BJ (cell line): ENCODE results near the gene RB1. TPM values are rescaled to one million over a fixed set of nuclear protein-coding genes. Genes with fewer than 3 reads are reported as not detected.

ENCODE experiments used
- CTCF ChIA-PET: fragments of 350-600 bp; formaldehyde crosslinking; extraction: SDS; loops from one replicate; lab custom pipeline; 2021; ENCODE audit warnings: antibody characterized with exemption, inconsistent platforms; lab: Yijun Ruan, JAX
- POLR2A ChIA-PET: fragments of 300-600 bp; sonication (Branson Sonifier 250); formaldehyde crosslinking; extraction: SDS; loops from one replicate; lab custom pipeline; 2021; ENCODE audit warnings: antibody characterized with exemption; lab: Charles Lee
- DNase-seq: peaks from one replicate; pipeline ENCODE4 v3.0.0-alpha.2; 2011; ENCODE audit warnings: low read depth
- H3K27me3 ChIP-seq: 2 replicates; pipeline ENCODE4 v1.6.0; 2011; ENCODE audit warnings: low read length; ENCODE audit not compliant: control insufficient read depth, insufficient read depth
- H3K36me3 ChIP-seq: 2 replicates; pipeline ENCODE4 v1.5.1; 2011; ENCODE audit warnings: low read length; ENCODE audit not compliant: control insufficient read depth, insufficient read depth
- H3K4me3 ChIP-seq: 2 replicates; pipeline ENCODE4 v1.5.1; 2011; ENCODE audit warnings: low read depth, mild to moderate bottlenecking, control low read depth, low read length
- CTCF ChIP-seq: IDR thresholded peaks from 2 replicates; pipeline ENCODE4 v1.5.1; 2011; ENCODE audit warnings: low read depth, mild to moderate bottlenecking, control low read depth, inconsistent platforms, low read length, moderate library complexity; ENCODE audit not compliant: insufficient read depth
- polyA plus RNA-seq: library from polyadenylated mRNA; depleted of rRNA; stranded (reverse); fragments of >200 nt; gene quantifications from 2 replicates; pipeline ENCODE4 v1.2.3, GENCODE V29; 2011

RB1 gene
- polyA plus RNA-seq, 1 experiment, result 11.2 TPM

- Histone ChIP-seq H3K27me3 (no peaks in the 10 kb centered on the region), H3K4me3 (no peak overlapping the region), H3K36me3 (no peaks in the 10 kb centered on the region)
- no peak for TF ChIP-seq CTCF
- ChIA-PET CTCF (no interaction called here), POLR2A (no interaction called here)
- DNase-seq, result no peak
These were observed 211.2 kb downstream of the RB1 start for GRCh38 chr13:48514793-48515192.

- no peak for TF ChIP-seq CTCF
- no peak for DNase-seq
- no peaks in the 10 kb centered on the region for H3K27me3 ChIP-seq
- no peak overlapping the region for H3K4me3 ChIP-seq
- ChIA-PET CTCF (interaction anchor here (0.8 kb wide), 1 partner anchor 170 kb away, joined by 3 read pairs; no protein-coding TSS in a partner anchor), POLR2A (no interaction called here)
- H3K36me3 ChIP-seq, result no peaks in the 10 kb centered on the region
These were observed 212.2 kb downstream of the RB1 start for GRCh38 chr13:48515732-48516131.

- H3K36me3 ChIP-seq, result no peaks in the 10 kb centered on the region
- no peak for DNase-seq
- H3K4me3 ChIP-seq, result no peak overlapping the region
- TF ChIP-seq CTCF, result no peak
- ChIA-PET POLR2A (no interaction called here), CTCF (no interaction called here)
- H3K27me3 ChIP-seq, result no peaks in the 10 kb centered on the region
These were observed 214.5 kb downstream of the RB1 start for GRCh38 chr13:48518083-48518482.

GRCh38 chr13:48526286-48526685 lies 222.7 kb downstream of the RB1 start:
- no peak for DNase-seq
- no peak for TF ChIP-seq CTCF
- POLR2A ChIA-PET, result no interaction called here
- H3K36me3 ChIP-seq, result no peaks in the 10 kb centered on the region
- no peak overlapping the region for H3K4me3 ChIP-seq
- no peaks in the 10 kb centered on the region for H3K27me3 ChIP-seq
- CTCF ChIA-PET, result interaction anchor here (0.6 to 1.4 kb wide), 2 partner anchors 10 to 24 kb away, joined by 3 read pairs; no protein-coding TSS in a partner anchor

- no peaks in the 10 kb centered on the region for H3K27me3 ChIP-seq
- H3K4me3 ChIP-seq, result no peak overlapping the region
- ChIA-PET POLR2A (no interaction called here), CTCF (interaction anchor here (0.7 to 1.4 kb wide), 3 partner anchors 27 to 56 kb away, joined by 3 read pairs; no protein-coding TSS in a partner anchor)
- TF ChIP-seq CTCF, result no peak
- DNase-seq, result no peak
- H3K36me3 ChIP-seq, result no peaks in the 10 kb centered on the region
These were observed 224.4 kb downstream of the RB1 start for GRCh38 chr13:48527955-48528354.
